Measurements from ENCODE around the gene PDIA5.

PDIA5 gene

GRCh38 chr3:123064506-123064905, 2.3 kb upstream of the PDIA5 start:
- peaks cover 3% of the 10 kb centered on the region for H3K4me1 ChIP-seq (ENCODE audit: insufficient read depth, insufficient read length)
- peaks cover 6% of the 10 kb centered on the region for H3K27me3 ChIP-seq (ENCODE audit: insufficient read depth, insufficient read length)
- no peak overlapping the region for H3K9ac ChIP-seq (ENCODE audit: insufficient read length, low read depth)
- no peak for DNase-seq (ENCODE audit: low read depth, low spot score)
- TF ChIP-seq YY1 (IDR thresholded peaks at IDR 0.05; ENCODE audit: insufficient read depth, insufficient read length) (no peak), ZNF274 (IDR thresholded peaks at IDR 0.05; ENCODE audit: low read depth, low read length) (no peak), SUZ12 (IDR thresholded peaks at IDR 0.05; ENCODE audit: extremely low read depth, insufficient read depth, insufficient read length) (no peak)
- H3K4me3 ChIP-seq (ENCODE audit: insufficient read length, low read depth) = no peak overlapping the region
- no peaks in the 10 kb centered on the region for H3K9me3 ChIP-seq (ENCODE audit: insufficient read depth, low read length)
- peaks cover 9% of the 10 kb centered on the region for H3K36me3 ChIP-seq (ENCODE audit: insufficient read depth, insufficient read length, low read length)

DNA sequence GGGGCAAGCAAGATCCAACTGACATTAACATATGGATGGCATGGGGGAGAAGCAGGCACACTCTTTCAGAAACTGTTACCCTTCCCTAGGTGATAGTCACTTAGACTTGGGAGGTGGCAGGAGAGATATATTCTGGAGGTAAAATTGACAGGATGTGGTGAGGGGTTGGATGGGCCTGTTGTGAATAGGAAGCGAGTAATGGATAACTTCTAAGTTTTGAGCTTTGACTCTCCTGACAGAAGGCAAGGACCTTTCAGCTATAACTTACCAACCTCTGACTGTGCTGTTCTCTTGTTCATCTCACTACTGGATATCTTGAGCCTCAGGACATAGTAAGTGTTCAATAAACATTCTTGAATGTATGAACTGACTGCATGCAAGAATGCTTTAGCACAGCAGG, 1.9 kb upstream of the PDIA5 start:
- no peak for DNase-seq (ENCODE audit: low read depth, low spot score)
- Histone ChIP-seq H3K27me3 (ENCODE audit: insufficient read depth, insufficient read length) (peaks cover 6% of the 10 kb centered on the region), H3K4me1 (ENCODE audit: insufficient read depth, insufficient read length) (peaks cover 3% of the 10 kb centered on the region), H3K9me3 (ENCODE audit: insufficient read depth, low read length) (no peaks in the 10 kb centered on the region), H3K9ac (ENCODE audit: insufficient read length, low read depth) (no peak overlapping the region), H3K4me3 (ENCODE audit: insufficient read length, low read depth) (no peak overlapping the region), H3K36me3 (ENCODE audit: insufficient read depth, insufficient read length, low read length) (peaks cover 9% of the 10 kb centered on the region)
- TF ChIP-seq SUZ12 (IDR thresholded peaks at IDR 0.05; ENCODE audit: extremely low read depth, insufficient read depth, insufficient read length) (no peak), ZNF274 (IDR thresholded peaks at IDR 0.05; ENCODE audit: low read depth, low read length) (no peak), YY1 (IDR thresholded peaks at IDR 0.05; ENCODE audit: insufficient read depth, insufficient read length) (no peak)

DNA sequence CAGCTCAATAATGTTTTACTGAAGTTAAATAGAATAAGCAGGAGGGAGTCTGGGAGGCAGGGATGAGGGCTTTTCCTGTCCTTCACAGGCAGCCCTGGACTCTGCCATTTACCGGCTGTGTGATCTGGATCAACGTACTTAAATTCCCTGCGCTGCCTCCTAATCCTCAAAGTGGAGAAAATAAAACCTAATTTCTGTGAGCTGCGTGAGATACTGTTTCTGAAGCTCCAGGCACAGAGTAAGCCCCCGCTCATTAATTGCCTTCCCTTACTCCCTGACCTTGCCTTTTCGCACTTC, 278 bp upstream of the PDIA5 start:
- no peak overlapping the region for H3K9ac ChIP-seq (ENCODE audit: insufficient read length, low read depth)
- H3K4me3 ChIP-seq (ENCODE audit: insufficient read length, low read depth) = no peak overlapping the region
- H3K9me3 ChIP-seq (ENCODE audit: insufficient read depth, low read length) = no peaks in the 10 kb centered on the region
- no peak for TF ChIP-seq ZNF274 (IDR thresholded peaks at IDR 0.05; ENCODE audit: low read depth, low read length)
- no peak for TF ChIP-seq SUZ12 (IDR thresholded peaks at IDR 0.05; ENCODE audit: extremely low read depth, insufficient read depth, insufficient read length)
- no peak for TF ChIP-seq YY1 (IDR thresholded peaks at IDR 0.05; ENCODE audit: insufficient read depth, insufficient read length)
- no peak for DNase-seq (ENCODE audit: low read depth, low spot score)
- peaks cover 16% of the 10 kb centered on the region for H3K36me3 ChIP-seq (ENCODE audit: insufficient read depth, insufficient read length, low read length)
- peaks cover 6% of the 10 kb centered on the region for H3K27me3 ChIP-seq (ENCODE audit: insufficient read depth, insufficient read length)
- H3K4me1 ChIP-seq (ENCODE audit: insufficient read depth, insufficient read length) = peaks cover 6% of the 10 kb centered on the region

- Histone ChIP-seq H3K4me1 (ENCODE audit: insufficient read depth, insufficient read length) (peaks cover 8% of the 10 kb centered on the region), H3K9me3 (ENCODE audit: insufficient read depth, low read length) (no peaks in the 10 kb centered on the region), H3K9ac (ENCODE audit: insufficient read length, low read depth) (peak overlapping the region; percentile 96), H3K27me3 (ENCODE audit: insufficient read depth, insufficient read length) (peaks cover 6% of the 10 kb centered on the region), H3K36me3 (ENCODE audit: insufficient read depth, insufficient read length, low read length) (peaks cover 23% of the 10 kb centered on the region), H3K4me3 (ENCODE audit: insufficient read length, low read depth) (peak overlapping the region; percentile 92)
- TF ChIP-seq SUZ12 (IDR thresholded peaks at IDR 0.05; ENCODE audit: extremely low read depth, insufficient read depth, insufficient read length) (no peak), ZNF274 (IDR thresholded peaks at IDR 0.05; ENCODE audit: low read depth, low read length) (no peak), YY1 (IDR thresholded peaks at IDR 0.05; ENCODE audit: insufficient read depth, insufficient read length) (no peak)
- DNase-seq (ENCODE audit: low read depth, low spot score) = no peak
Measured at GRCh38 chr3:123067689-123068600, 1.1 kb downstream of the PDIA5 start.

- Histone ChIP-seq H3K4me3 (ENCODE audit: insufficient read length, low read depth) (peak overlapping the region; percentile 92), H3K27me3 (ENCODE audit: insufficient read depth, insufficient read length) (peaks cover 6% of the 10 kb centered on the region), H3K9me3 (ENCODE audit: insufficient read depth, low read length) (no peaks in the 10 kb centered on the region), H3K9ac (ENCODE audit: insufficient read length, low read depth) (peak overlapping the region; percentile 96), H3K36me3 (ENCODE audit: insufficient read depth, insufficient read length, low read length) (peaks cover 29% of the 10 kb centered on the region), H3K4me1 (ENCODE audit: insufficient read depth, insufficient read length) (peaks cover 8% of the 10 kb centered on the region)
- no peak for TF ChIP-seq ZNF274 (IDR thresholded peaks at IDR 0.05; ENCODE audit: low read depth, low read length)
- no peak for TF ChIP-seq YY1 (IDR thresholded peaks at IDR 0.05; ENCODE audit: insufficient read depth, insufficient read length)
- no peak for TF ChIP-seq SUZ12 (IDR thresholded peaks at IDR 0.05; ENCODE audit: extremely low read depth, insufficient read depth, insufficient read length)
- DNase-seq (ENCODE audit: low read depth, low spot score) = no peak
Measured at GRCh38 chr3:123068601-123069381, 2.0 kb downstream of the PDIA5 start.

DNA sequence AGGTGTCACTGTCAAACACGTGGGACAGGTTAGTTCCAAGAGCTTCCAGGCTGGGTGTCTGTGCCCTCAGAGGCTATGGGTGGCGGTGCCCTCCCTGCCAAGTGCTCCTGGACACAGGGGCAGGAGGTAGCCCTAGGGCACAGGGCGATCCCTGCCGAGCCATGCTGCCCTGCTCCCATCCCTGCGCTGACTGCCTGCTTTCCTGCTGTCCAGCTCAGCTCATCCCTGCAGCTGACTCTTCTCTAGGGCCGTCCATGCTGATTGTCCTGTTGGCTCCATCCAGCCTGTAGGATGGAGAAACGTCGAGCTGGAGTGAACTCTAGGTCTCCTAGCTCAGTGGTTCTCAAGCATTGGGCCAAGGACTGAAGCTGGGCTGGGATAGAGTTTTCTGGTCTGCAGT, 3.7 kb downstream of the PDIA5 start:
- no peak overlapping the region for H3K4me3 ChIP-seq (ENCODE audit: insufficient read length, low read depth)
- no peaks in the 10 kb centered on the region for H3K9me3 ChIP-seq (ENCODE audit: insufficient read depth, low read length)
- H3K27me3 ChIP-seq (ENCODE audit: insufficient read depth, insufficient read length) = peaks cover 6% of the 10 kb centered on the region
- no peak for DNase-seq (ENCODE audit: low read depth, low spot score)
- no peak overlapping the region for H3K9ac ChIP-seq (ENCODE audit: insufficient read length, low read depth)
- peaks cover 6% of the 10 kb centered on the region for H3K4me1 ChIP-seq (ENCODE audit: insufficient read depth, insufficient read length)
- no peak for TF ChIP-seq YY1 (IDR thresholded peaks at IDR 0.05; ENCODE audit: insufficient read depth, insufficient read length)
- H3K36me3 ChIP-seq (ENCODE audit: insufficient read depth, insufficient read length, low read length) = peaks cover 31% of the 10 kb centered on the region

- H3K27me3 ChIP-seq (ENCODE audit: insufficient read depth, insufficient read length) = peaks cover 5% of the 10 kb centered on the region
- H3K9ac ChIP-seq (ENCODE audit: insufficient read length, low read depth) = no peak overlapping the region
- no peak for DNase-seq (ENCODE audit: low read depth, low spot score)
- no peaks in the 10 kb centered on the region for H3K9me3 ChIP-seq (ENCODE audit: insufficient read depth, low read length)
- no peak overlapping the region for H3K4me3 ChIP-seq (ENCODE audit: insufficient read length, low read depth)
- H3K4me1 ChIP-seq (ENCODE audit: insufficient read depth, insufficient read length) = peaks cover 6% of the 10 kb centered on the region
- H3K36me3 ChIP-seq (ENCODE audit: insufficient read depth, insufficient read length, low read length) = peaks cover 31% of the 10 kb centered on the region
- TF ChIP-seq YY1 (IDR thresholded peaks at IDR 0.05; ENCODE audit: insufficient read depth, insufficient read length) (no peak), ZNF274 (IDR thresholded peaks at IDR 0.05; ENCODE audit: low read depth, low read length) (no peak), SUZ12 (IDR thresholded peaks at IDR 0.05; ENCODE audit: extremely low read depth, insufficient read depth, insufficient read length) (no peak)
Measured at GRCh38 chr3:123071146-123071545, 4.3 kb downstream of the PDIA5 start.
